SK-MEL-5 (cell line): ENCODE measurements around the gene MAGIX. TPM values are rescaled to one million over a fixed set of nuclear protein-coding genes. Genes with fewer than 3 reads are reported as not detected.
A peak's percentile ranks its signal among the peaks of the same experiment; 100 is the strongest.
"Not testable (repeated sequence)": the region's sequence is repeated elsewhere in the genome, so short reads cannot be mapped to it uniquely, and the experiment has no call there.

ENCODE experiments used
- DNase-seq: peaks from one replicate; pipeline ENCODE4 v3.0.0-alpha.2; 2016; ENCODE audit warnings: low read depth, low spot score
- in situ Hi-C: cut with HindIII; loops from 2 replicates; pipeline ENCODE4 v1.10.0; 2016; ENCODE audit warnings: low sequenced_read_pairs, high pct_unique_total_duplicates, low pct_unique_long_range_greater_than_20kb
- total RNA-seq: library from RNA; depleted of rRNA; stranded (reverse); fragments of >200 nt; shearing (Covaris generic); gene quantifications from 2 replicates; pipeline ENCODE4 v1.2.3, GENCODE V29; 2014

MAGIX gene
- total RNA-seq, 1 experiment from 2014 or later = 2.6 TPM

GRCh38 chrX:49155243-49155899 is 7.2 kb upstream of the MAGIX start:
- peak; percentile 63 for DNase-seq
- in situ Hi-C loops = no loop called here

DNA sequence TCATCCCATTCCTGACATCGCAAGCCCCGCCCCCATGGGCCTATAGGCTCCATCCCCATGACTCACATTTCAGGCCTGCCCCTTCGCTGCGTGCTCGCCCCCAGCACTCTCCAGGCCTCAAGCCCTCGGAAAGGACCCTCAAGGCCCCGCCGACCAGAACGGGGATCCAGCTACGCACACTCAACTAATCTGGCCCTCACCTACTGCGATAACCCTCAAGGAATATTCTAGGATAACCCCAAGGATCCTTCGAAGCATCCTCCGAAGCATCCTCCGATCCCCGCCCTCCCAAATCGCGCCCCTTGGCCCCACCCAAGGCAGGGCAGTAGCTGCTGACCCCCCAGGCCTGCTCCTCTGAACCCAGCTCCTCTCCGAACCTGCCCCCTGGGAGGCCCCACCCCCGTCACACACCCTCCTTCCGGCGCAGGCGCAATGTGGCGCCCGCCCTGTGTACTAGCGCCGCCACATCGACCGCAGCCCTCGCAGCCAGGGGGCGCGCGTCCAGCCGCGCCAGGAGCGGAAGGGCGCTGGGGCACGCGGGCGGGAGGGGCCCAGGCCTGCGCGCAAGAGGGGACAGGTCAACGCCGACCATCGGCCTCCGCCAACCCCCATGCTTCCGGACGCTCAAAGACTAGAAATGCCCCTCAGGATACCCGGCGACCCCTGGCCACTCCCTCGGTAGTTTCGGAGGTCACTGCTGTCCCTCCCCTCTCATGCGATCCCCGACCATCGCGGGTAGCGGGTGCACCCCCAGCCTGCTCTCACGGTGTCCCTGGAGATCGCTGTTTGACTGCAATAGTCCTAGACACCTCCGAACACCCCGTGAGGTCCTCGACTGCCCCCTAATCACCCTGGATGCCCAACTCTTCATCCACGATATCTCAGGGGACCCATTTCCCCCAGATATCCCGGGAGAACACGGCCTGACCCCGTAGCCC is 6.4 kb upstream of the MAGIX start:
- DNase-seq = peak; percentile 74
- in situ Hi-C loops = no loop called here

DNA sequence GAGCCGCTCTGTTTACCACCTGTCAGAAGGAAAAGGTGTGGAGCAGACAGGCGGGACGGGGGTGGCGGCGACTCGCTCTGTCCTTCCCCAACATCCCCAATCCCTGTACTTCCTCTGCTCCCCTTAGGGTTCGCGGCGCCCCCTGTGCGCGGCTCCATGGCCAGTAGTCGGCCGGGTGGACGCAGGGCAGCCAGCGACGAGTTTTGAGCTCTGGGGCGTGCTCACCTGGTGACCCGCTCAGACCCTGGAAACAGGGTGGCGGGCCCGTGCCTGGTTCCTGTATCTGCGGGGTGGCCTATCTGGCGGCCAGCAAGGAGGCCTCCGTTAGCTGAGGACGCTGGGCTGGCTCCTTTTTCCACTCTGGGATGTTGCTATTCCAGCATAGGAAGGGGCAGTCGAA is 5.4 kb upstream of the MAGIX start:
- no peak for DNase-seq
- in situ Hi-C loops = no loop called here

DNA sequence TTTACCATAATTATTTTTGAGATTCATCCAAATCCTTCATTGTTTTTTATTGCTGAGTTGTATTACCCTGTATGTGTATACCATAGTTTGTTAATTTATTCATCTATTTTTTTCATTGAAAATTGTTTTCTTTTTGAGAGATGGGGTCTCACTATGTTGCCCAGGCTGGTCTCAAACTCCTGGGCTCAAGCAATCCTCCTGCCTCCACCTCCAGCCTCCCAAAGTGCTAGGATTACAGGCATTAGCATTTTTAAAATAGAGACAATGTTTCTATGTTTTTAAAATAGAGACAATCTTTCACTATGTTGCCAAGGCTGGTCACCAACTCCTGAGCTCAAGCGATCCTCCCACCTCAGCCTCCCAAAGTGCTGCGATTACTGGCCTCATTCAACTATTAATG is 1.6 kb upstream of the MAGIX start:
- DNase-seq = no peak
- in situ Hi-C loops = no loop called here

- DNase-seq = no peak
- in situ Hi-C loops = no loop called here
These were observed 926 bp upstream of the MAGIX start for GRCh38 chrX:49161632-49162031.

GRCh38 chrX:49163555-49164419 is 1.2 kb downstream of the MAGIX start:
- peak; percentile 79 for DNase-seq
- in situ Hi-C loops = no loop called here

DNA sequence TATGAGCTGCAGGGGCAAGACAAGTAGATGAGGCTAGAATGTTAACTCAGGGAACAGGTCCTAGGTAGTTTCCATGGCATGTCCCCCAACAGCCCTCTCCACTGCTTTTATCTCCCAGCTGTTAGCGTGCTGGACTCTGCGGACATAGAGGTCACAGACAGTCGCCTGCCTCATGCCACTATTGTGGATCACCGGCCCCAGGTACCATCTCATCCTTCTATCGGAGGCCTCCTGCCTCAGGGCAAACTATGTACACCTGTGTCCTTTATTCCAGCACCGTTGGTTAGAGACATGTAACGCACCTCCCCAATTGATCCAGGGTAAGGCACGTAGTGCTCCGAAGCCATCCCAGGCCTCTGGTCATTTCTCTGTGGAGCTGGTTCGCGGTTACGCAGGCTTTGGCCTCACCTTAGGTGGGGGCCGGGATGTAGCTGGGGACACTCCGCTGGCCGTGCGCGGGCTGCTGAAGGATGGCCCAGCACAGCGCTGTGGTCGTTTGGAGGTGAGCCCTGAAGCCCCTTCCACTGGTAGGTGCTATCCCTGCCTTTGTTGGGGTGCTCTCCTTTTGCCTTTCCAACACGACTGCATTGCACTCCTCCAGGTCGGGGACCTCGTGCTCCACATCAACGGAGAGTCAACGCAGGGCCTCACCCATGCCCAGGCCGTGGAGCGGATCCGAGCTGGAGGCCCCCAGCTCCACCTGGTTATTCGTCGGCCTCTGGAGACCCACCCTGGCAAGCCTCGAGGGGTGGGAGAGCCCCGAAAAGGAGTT is 2.2 kb downstream of the MAGIX start:
- in situ Hi-C loops = no loop called here
- DNase-seq = no peak

DNA sequence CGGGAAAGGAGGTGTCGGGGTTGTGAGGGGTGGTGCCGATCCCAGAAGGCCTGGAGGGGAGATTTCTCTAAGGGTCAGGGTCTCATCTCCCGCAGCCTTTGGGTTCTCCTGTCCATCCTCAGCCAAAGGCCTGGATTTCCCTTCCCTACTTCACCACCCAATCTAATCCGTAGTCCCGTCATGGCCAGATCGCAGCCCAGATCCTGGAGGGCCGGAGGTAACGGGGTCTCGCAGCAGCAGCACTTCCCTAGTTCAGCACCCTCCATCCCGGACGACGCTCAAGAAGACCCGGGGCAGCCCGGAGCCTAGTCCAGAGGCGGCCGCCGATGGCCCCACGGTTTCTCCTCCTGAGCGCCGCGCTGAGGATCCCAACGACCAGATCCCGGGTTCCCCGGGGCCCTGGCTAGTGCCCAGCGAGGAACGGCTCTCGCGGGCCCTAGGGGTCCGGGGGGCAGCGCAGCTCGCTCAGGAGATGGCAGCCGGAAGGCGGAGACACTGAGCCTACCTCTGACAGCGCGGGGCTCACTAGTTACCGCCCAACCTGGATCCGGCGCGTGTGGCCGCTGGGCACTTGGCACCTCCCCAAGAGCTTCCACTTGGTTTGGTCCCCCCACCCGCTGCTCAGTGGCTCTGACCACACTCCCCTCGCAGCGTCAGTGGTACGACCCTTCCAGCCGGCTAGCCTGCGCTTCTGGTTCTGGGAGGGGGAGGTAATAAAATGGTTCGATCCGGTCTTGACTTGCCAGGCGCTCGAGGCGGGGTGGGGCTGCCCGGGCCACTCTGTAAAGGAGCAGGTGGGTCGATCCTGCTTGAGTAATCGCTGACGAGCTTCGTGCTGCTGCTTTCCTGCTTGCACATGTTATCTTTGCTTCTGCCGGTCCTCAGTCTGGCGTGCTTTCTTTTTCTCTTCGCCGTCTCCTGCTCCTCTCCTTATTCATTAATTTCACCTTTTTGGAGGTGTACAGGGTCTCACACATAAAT is 3.6 kb downstream of the MAGIX start:
- DNase-seq = peak; percentile 53
- in situ Hi-C loops = no loop called here

DNA sequence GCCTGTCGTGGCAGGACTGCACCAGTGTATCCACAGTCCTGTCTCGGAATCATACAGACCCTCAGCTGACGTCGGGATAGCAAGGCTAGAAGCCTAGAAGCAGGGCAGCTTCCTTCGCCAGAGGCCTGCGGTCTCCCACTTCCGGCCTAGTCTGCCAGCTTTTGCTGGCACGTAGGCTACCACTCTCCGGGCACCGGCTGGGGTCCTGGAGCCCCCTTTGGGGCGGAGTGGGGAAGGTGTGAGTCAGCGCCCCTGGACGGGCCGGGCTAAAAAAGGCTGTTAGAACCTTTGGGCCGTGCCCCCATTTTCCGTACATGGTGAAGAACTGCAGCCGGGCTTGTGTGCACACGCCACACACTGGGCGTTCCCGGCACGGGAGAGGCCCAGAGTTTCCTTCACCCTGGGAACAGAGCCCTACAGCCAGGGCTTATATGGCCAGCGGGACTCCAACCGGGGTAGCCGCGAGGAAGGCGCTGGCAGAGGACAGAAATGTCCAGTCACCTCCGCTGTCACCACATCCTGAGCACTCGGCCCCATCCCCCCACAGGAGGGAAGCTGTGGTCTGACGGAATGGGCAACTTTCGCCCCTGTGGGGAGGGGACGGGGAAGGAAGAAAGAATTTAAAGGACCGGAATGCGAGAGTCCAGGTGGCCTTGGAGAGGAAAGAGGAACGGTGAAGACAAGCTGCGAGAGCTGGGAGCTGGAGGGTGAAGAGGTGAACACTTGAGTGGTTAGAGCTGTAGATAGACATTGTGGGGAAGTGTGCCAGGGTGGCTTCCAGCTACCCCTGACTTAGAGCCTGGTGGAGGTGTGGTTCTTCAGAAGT is 4.6 kb downstream of the MAGIX start:
- in situ Hi-C loops = no loop called here
- peak; percentile 67 for DNase-seq

DNA sequence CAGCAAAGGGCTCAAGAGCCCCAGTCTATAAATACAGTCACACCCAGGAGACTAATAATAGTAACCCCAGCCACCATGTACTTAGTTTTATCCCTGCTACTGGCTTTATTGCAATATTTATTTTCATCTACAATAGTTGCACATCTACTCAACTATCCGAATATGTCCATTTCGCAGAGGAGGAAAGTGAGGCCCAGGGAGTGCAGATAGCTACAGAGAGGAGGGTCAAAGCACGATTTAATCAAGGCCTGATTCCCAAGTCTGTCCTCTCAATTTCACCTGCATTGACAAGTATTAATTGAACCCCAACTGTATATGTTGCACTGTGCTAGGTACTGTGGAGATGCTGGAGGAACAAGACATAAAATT is 5.2 kb downstream of the MAGIX start:
- no peak for DNase-seq
- in situ Hi-C loops = no loop called here

GRCh38 chrX:49171752-49172279 is 9.3 kb downstream of the MAGIX start, which contains the start of gene PLP2:
TSS of gene PLP2 (plus strand) at chrX:49171898. CDS start at chrX:49172001, 103 bp downstream.
- in situ Hi-C loops = no loop called here

GRCh38 chrX:49172280-49172780 is 9.8 kb downstream of the MAGIX start:
- no peak for DNase-seq
- in situ Hi-C loops = no loop called here

More at GRCh38 chrX:49171752-49172279, 9.3 kb downstream of the MAGIX start, which contains the start of gene PLP2:
- DNase-seq = no peak

- DNase-seq, in situ Hi-C loops: not testable (repeated sequence)
These were observed 11.0 kb downstream of the MAGIX start for GRCh38 chrX:49173544-49173943.

DNA sequence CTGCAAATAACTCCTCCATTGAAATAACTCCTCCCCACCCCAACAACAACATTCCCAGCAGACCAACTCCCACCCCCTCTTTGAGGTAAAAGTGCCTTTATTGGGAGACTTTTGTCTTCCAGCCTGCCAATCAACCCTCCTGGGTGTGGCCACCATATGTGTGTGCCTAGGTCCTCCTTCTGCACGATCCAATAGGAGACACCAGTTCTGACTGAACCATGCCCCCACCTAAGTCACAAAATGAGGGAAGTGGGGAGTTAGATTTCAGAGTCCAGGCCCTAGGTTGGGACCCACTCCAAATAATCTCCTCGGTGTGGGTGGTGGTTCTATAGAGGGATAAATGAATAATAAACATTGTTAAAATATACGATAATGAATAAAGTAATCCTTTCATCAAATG is 12.2 kb downstream of the MAGIX start:
- in situ Hi-C loops = no loop called here
- DNase-seq = peak; percentile 46
